Measurements from ENCODE around the gene LGALSL.

DNA sequence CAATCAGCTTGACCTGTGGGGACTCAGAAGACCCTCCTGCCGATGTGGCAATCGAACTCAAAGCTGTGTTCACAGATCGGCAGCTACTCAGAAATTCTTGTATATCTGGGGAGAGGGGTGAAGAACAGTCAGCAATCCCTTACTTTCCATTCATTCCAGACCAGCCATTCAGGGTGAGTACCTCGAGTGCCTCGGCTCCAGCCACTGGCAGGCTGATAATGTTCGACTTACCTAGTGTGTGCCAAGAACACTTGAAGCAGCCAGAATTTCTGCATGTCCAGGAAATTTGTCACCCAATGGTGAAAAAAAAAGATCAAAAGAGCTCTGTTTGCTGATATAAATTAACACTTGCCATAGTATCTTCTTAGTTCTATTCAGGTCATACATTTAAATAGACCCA, 2.3 kb downstream of the LGALSL start:
- TF ChIP-seq ARNTL (CRISPR knock-in tag; IDR thresholded peaks at IDR 0.05; ENCODE audit: borderline replicate concordance, low read depth) (no peak), TOX (CRISPR knock-in tag; IDR thresholded peaks at IDR 0.05; ENCODE audit: borderline replicate concordance) (no peak), ZFP3 (CRISPR knock-in tag; IDR thresholded peaks at IDR 0.05) (no peak), ZFP30 (CRISPR knock-in tag; IDR thresholded peaks at IDR 0.05) (no peak)
- TF ChIP-seq, protein P1, sequence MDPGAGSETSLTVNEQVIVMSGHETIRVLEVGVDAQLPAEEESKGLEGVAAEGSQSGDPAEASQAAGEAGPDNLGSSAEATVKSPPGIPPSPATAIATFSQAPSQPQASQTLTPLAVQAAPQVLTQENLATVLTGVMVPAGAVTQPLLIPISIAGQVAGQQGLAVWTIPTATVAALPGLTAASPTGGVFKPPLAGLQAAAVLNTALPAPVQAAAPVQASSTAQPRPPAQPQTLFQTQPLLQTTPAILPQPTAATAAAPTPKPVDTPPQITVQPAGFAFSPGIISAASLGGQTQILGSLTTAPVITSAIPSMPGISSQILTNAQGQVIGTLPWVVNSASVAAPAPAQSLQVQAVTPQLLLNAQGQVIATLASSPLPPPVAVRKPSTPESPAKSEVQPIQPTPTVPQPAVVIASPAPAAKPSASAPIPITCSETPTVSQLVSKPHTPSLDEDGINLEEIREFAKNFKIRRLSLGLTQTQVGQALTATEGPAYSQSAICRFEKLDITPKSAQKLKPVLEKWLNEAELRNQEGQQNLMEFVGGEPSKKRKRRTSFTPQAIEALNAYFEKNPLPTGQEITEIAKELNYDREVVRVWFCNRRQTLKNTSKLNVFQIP (CRISPR knock-in tag; IDR thresholded peaks at IDR 0.05; ENCODE audit: borderline replicate concordance, low read depth) = no peak
